ENCODE data around the gene GALK1. TPM values are rescaled to one million over a fixed set of nuclear protein-coding genes. Genes with fewer than 3 reads are reported as not detected.
"Not testable (repeated sequence)": the region's sequence is repeated elsewhere in the genome, so short reads cannot be mapped to it uniquely, and the experiment has no call there.

The GALK1 gene
- total RNA-seq, result 29.2 TPM

DNA sequence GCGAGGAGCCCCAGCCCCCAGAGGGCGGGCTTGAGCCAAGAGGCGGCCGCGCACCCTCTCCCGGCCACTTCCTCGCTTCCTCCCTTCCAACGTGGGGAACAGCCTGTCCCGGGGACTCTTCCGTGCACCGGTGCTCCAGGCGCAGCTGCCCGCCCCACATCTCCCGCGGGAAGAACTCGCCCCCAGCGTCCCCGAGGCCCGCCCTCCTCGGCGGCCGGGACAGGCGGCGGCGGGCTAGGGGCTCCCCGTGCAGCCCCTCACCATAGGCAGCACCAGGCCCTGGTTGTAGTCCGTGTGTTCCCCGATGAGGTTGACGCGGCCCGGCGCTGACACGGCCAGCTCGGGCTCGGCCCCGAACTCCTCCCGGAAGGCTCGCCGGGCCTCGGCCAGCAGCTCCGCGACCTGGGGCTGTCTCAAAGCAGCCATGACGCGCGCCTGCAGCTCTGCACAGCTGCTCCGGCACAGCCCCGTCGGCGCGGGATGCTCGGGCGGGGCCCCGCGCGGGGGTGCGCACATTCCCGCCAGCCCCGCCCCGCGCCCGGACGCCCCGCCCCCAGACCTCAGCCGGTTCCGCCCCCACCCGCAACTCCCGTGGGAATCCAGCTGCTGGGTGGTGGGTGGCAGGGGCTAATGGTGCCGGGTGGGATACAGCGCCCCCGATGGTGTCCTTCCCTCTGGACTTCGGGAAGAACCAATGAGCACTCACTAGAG lies at the start of gene GALK1:
GALK1 (minus strand) TSS at position 482 of the 711 bp plus-strand sequence; CDS start at position 426, 56 bp downstream.
- Histone ChIP-seq H3K27ac (ENCODE audit: low read depth, low read length) (peak within 1 kb of the TSS; percentile 69), H3K9ac (ENCODE audit: low read depth in 1 of 3, low read length in 3 of 3) (peak within 1 kb of the TSS; percentile 73 to 81 (median 80))

GRCh38 chr17:75814021-75814395 lies 49.0 kb upstream of the GALK1 start:
- H3K36me3 ChIP-seq (ENCODE audit: control insufficient read depth in 3 of 3, insufficient read depth in 3 of 3, low read length in 3 of 3), result peaks cover 65 to 71% (median 69%) of the 10 kb centered on the region in 3 donors
- no peaks in the 10 kb centered on the region for H3K27me3 ChIP-seq (ENCODE audit: control insufficient read depth in 3 of 3, insufficient read depth in 3 of 3, low read length in 3 of 3)
- peaks cover 12 to 13% (median 13%) of the 10 kb centered on the region in 3 donors for H3K4me1 ChIP-seq (ENCODE audit: control insufficient read depth in 3 of 3, insufficient read depth in 3 of 3, low read length in 3 of 3)
- no peaks in the 10 kb centered on the region for H3K9me3 ChIP-seq (ENCODE audit: control insufficient read depth in 3 of 3, low read length in 3 of 3)
- no peak overlapping the region for H3K9ac ChIP-seq (ENCODE audit: low read depth in 1 of 3, low read length in 3 of 3)
- no peak overlapping the region for H3K27ac ChIP-seq (ENCODE audit: low read depth, low read length)
- no peak overlapping the region for H3K4me3 ChIP-seq (ENCODE audit: low read length in 3 of 3)

More for the DNA sequence above, at the start of gene GALK1:
- H3K4me1 ChIP-seq (ENCODE audit: control insufficient read depth in 3 of 3, insufficient read depth in 3 of 3, low read length in 3 of 3), result peaks cover 11 to 19% (median 16%) of the 10 kb centered on the region in 3 donors
- H3K9me3 ChIP-seq (ENCODE audit: control insufficient read depth in 3 of 3, low read length in 3 of 3), result no peaks in the 10 kb centered on the region
- H3K4me3 ChIP-seq (ENCODE audit: low read length in 3 of 3), result peak within 1 kb of the TSS; percentile 70 to 80 (median 75)
- no peaks in the 10 kb centered on the region for H3K27me3 ChIP-seq (ENCODE audit: control insufficient read depth in 3 of 3, insufficient read depth in 3 of 3, low read length in 3 of 3)
- no peaks in the 10 kb centered on the region for H3K36me3 ChIP-seq (ENCODE audit: control insufficient read depth in 3 of 3, insufficient read depth in 3 of 3, low read length in 3 of 3)

- Histone ChIP-seq H3K9me3 (ENCODE audit: control insufficient read depth in 3 of 3, low read length in 3 of 3) (no peaks in the 10 kb centered on the region), H3K9ac (ENCODE audit: low read depth in 1 of 3, low read length in 3 of 3) (no peak overlapping the region), H3K4me1 (ENCODE audit: control insufficient read depth in 3 of 3, insufficient read depth in 3 of 3, low read length in 3 of 3) (peaks cover 18 to 19% (median 18%) of the 10 kb centered on the region in 3 donors), H3K36me3 (ENCODE audit: control insufficient read depth in 3 of 3, insufficient read depth in 3 of 3, low read length in 3 of 3) (peaks cover 59 to 64% (median 62%) of the 10 kb centered on the region in 3 donors), H3K27ac (ENCODE audit: low read depth, low read length) (no peak overlapping the region), H3K4me3 (ENCODE audit: low read length in 3 of 3) (no peak overlapping the region), H3K27me3 (ENCODE audit: control insufficient read depth in 3 of 3, insufficient read depth in 3 of 3, low read length in 3 of 3) (no peaks in the 10 kb centered on the region)
Measured at GRCh38 chr17:75813081-75814020, 48.4 kb upstream of the GALK1 start.

DNA sequence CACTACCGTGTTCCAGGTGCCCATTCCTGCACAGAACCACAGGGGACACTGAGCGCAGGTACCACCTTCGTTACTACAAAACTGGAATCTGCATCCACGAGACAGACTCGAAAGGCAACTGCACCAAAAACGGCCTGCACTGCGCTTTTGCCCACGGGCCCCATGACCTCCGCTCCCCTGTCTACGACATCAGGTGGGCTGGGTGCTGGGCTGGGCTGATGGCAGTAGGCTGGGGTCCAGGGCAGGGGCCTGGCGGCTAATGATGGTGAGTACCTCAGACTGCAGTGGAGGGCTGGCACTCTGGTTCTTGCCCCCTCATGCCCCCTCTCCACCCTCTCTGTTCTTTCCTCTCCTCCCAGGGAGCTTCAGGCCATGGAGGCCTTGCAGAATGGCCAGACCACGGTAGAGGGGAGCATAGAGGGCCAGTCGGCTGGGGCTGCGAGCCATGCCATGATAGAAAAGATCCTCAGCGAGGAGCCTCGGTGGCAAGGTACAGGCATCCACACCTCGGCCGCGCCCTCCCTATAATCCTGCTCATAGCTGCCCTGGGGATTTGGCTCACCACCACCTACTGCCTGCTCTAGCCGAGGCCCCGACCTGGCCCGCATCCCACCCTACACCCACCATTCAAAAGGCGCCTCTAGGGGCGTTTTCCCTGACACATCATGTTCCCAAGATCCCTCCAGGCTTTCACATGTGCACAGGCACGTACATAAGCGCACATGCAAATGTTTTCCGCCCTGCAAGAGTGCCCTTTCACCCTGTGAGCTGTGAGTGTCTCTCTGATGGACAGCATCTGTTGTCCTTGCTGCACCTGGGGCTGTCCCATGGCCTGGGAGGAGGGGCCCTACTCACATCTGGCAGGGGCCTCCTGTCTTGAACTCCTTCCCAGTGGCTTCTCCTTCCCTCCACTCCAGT lies 47.4 kb upstream of the GALK1 start:
- no peaks in the 10 kb centered on the region for H3K9me3 ChIP-seq (ENCODE audit: control insufficient read depth in 3 of 3, low read length in 3 of 3)
- H3K4me3 ChIP-seq (ENCODE audit: low read length in 3 of 3), result no peak overlapping the region
- peaks cover 49 to 55% (median 53%) of the 10 kb centered on the region in 3 donors for H3K36me3 ChIP-seq (ENCODE audit: control insufficient read depth in 3 of 3, insufficient read depth in 3 of 3, low read length in 3 of 3)
- no peak overlapping the region for H3K27ac ChIP-seq (ENCODE audit: low read depth, low read length)
- H3K4me1 ChIP-seq (ENCODE audit: control insufficient read depth in 3 of 3, insufficient read depth in 3 of 3, low read length in 3 of 3), result peaks cover 22 to 23% (median 23%) of the 10 kb centered on the region in 3 donors
- H3K27me3 ChIP-seq (ENCODE audit: control insufficient read depth in 3 of 3, insufficient read depth in 3 of 3, low read length in 3 of 3), result no peaks in the 10 kb centered on the region
- H3K9ac ChIP-seq (ENCODE audit: low read depth in 1 of 3, low read length in 3 of 3), result no peak overlapping the region

DNA sequence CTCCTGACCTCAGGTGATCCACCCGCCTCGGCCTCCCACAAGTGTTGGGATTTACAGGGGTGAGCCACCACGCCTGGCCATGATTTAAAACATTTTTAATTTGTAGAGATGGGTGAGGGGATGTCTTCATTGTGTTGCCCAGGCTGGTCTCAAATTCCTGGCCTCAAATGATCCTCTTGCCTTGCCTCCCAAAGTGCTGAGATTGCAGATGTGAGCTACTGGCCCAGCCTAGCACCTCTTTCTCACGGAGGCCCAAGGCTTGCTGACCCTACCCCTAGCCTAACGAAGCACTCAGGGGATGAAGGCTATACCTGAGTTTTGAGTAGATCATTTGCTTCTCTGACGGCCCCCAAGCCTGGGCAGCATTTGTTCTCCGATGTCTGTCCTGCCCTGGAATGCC lies 46.2 kb upstream of the GALK1 start:
- Histone ChIP-seq H3K4me3 (ENCODE audit: low read length in 3 of 3) (no peak overlapping the region), H3K27me3 (ENCODE audit: control insufficient read depth in 3 of 3, insufficient read depth in 3 of 3, low read length in 3 of 3) (no peaks in the 10 kb centered on the region), H3K27ac (ENCODE audit: low read depth, low read length) (no peak overlapping the region), H3K9ac (ENCODE audit: low read depth in 1 of 3, low read length in 3 of 3) (peak overlapping the region in 1 of 3 donors; percentile 12), H3K4me1 (ENCODE audit: control insufficient read depth in 3 of 3, insufficient read depth in 3 of 3, low read length in 3 of 3) (peaks cover 22 to 26% (median 23%) of the 10 kb centered on the region in 3 donors), H3K9me3 (ENCODE audit: control insufficient read depth in 3 of 3, low read length in 3 of 3) (no peaks in the 10 kb centered on the region), H3K36me3 (ENCODE audit: control insufficient read depth in 3 of 3, insufficient read depth in 3 of 3, low read length in 3 of 3) (peaks cover 40 to 43% (median 43%) of the 10 kb centered on the region in 3 donors)

- H3K9ac ChIP-seq (ENCODE audit: low read depth in 1 of 3, low read length in 3 of 3); H3K27ac ChIP-seq (ENCODE audit: low read depth, low read length); H3K4me3 ChIP-seq (ENCODE audit: low read length in 3 of 3); H3K27me3 ChIP-seq (ENCODE audit: control insufficient read depth in 3 of 3, insufficient read depth in 3 of 3, low read length in 3 of 3); H3K9me3 ChIP-seq (ENCODE audit: control insufficient read depth in 3 of 3, low read length in 3 of 3): not testable (repeated sequence)
- peaks cover 22 to 26% (median 23%) of the 10 kb centered on the region in 3 donors for H3K4me1 ChIP-seq (ENCODE audit: control insufficient read depth in 3 of 3, insufficient read depth in 3 of 3, low read length in 3 of 3)
- peaks cover 40 to 43% (median 40%) of the 10 kb centered on the region in 3 donors for H3K36me3 ChIP-seq (ENCODE audit: control insufficient read depth in 3 of 3, insufficient read depth in 3 of 3, low read length in 3 of 3)
Measured at GRCh38 chr17:75810756-75811155, 45.8 kb upstream of the GALK1 start.

DNA sequence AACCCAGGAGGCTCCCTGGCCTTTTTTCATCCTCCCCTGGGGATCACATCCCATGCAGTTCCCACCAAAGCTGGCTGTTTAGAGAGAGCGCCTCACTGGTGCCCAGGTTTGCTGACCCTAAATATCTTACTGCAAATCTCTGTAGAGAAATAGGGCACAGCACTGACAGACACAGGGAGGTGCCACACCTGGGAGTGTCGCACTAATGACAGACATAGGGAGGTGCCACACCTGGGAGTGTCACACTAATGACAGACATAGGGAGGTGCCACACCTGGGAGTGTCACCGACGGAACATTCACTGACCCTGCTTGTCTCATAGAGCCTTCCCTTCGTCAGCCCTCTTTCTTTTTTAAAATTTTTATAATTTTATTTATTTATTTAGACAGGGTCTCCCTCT lies 45.2 kb upstream of the GALK1 start:
- peaks cover 22 to 26% (median 23%) of the 10 kb centered on the region in 3 donors for H3K4me1 ChIP-seq (ENCODE audit: control insufficient read depth in 3 of 3, insufficient read depth in 3 of 3, low read length in 3 of 3)
- H3K27ac ChIP-seq (ENCODE audit: low read depth, low read length), result peak overlapping the region; percentile 90
- H3K36me3 ChIP-seq (ENCODE audit: control insufficient read depth in 3 of 3, insufficient read depth in 3 of 3, low read length in 3 of 3), result peaks cover 36 to 41% (median 37%) of the 10 kb centered on the region in 3 donors
- H3K4me3 ChIP-seq (ENCODE audit: low read length in 3 of 3), result no peak overlapping the region
- no peaks in the 10 kb centered on the region for H3K9me3 ChIP-seq (ENCODE audit: control insufficient read depth in 3 of 3, low read length in 3 of 3)
- no peaks in the 10 kb centered on the region for H3K27me3 ChIP-seq (ENCODE audit: control insufficient read depth in 3 of 3, insufficient read depth in 3 of 3, low read length in 3 of 3)
- H3K9ac ChIP-seq (ENCODE audit: low read depth in 1 of 3, low read length in 3 of 3), result peak overlapping the region in 1 of 3 donors; percentile 74

DNA sequence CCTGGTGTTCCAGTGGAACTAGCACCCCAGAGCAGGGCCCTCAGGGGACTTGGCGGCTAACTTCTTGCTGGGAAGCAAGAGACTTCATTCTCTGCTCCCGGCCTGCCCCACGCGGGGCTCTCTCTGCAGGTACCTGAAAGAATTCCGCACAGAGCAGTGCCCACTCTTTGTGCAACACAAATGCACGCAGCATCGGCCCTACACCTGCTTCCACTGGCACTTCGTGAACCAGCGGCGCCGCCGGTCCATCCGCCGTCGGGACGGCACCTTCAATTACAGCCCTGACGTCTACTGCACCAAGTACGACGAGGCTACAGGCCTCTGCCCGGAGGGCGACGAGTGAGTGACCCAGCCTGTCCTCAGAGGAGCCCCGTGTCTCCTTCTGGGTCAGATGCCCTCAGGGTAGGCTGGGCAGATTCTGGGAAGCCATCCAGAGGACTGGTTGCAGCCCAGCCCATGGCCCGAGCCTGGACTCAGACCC lies 44.7 kb upstream of the GALK1 start:
- peak overlapping the region in 2 of 3 donors; percentile 2 to 45 for H3K4me3 ChIP-seq (ENCODE audit: low read length in 3 of 3)
- H3K9ac ChIP-seq (ENCODE audit: low read depth in 1 of 3, low read length in 3 of 3), result peak overlapping the region; percentile 53 to 76 (median 74)

More for the DNA sequence above, 44.7 kb upstream of the GALK1 start:
- peaks cover 22 to 26% (median 23%) of the 10 kb centered on the region in 3 donors for H3K4me1 ChIP-seq (ENCODE audit: control insufficient read depth in 3 of 3, insufficient read depth in 3 of 3, low read length in 3 of 3)
- no peaks in the 10 kb centered on the region for H3K27me3 ChIP-seq (ENCODE audit: control insufficient read depth in 3 of 3, insufficient read depth in 3 of 3, low read length in 3 of 3)
- peaks cover 30 to 36% (median 31%) of the 10 kb centered on the region in 3 donors for H3K36me3 ChIP-seq (ENCODE audit: control insufficient read depth in 3 of 3, insufficient read depth in 3 of 3, low read length in 3 of 3)
- no peaks in the 10 kb centered on the region for H3K9me3 ChIP-seq (ENCODE audit: control insufficient read depth in 3 of 3, low read length in 3 of 3)
- H3K27ac ChIP-seq (ENCODE audit: low read depth, low read length), result peak overlapping the region; percentile 90

Data from skeletal muscle tissue (tissue), 4 donors.